SK-N-SH treated with all-trans-retinoic acid at 6 μM for 48 hours (cell line): Measurements from ENCODE around the gene RSRP1.
"Not testable (repeated sequence)": the region's sequence is repeated elsewhere in the genome, so short reads cannot be mapped to it uniquely, and the experiment has no call there.

ENCODE experiments used
- BACH2 ChIP-seq: fragments of 250-450 bp; sonication (Bioruptor Pico); IDR thresholded peaks from 2 replicates; pipeline ENCODE4 v1.9.0; 2021; ENCODE audit warnings: mild to moderate bottlenecking, borderline replicate concordance
- ESRRG ChIP-seq: fragments of 250-450 bp; sonication (Bioruptor Pico); IDR thresholded peaks from 2 replicates; pipeline ENCODE4 v1.6.1; 2021; ENCODE audit warnings: mild to moderate bottlenecking
- TCF4 ChIP-seq: fragments of 250-450 bp; sonication (Bioruptor Pico); IDR thresholded peaks from 2 replicates; pipeline ENCODE4 v1.8.0; 2021; ENCODE audit warnings: mild to moderate bottlenecking, moderate library complexity, borderline replicate concordance
- TOX ChIP-seq: fragments of 250-450 bp; sonication (Bioruptor Pico); IDR thresholded peaks from 2 replicates; pipeline ENCODE4 v1.8.0; 2021; ENCODE audit warnings: mild to moderate bottlenecking, moderate library complexity, borderline replicate concordance
- ZC3H10 ChIP-seq: fragments of 250-450 bp; sonication (Bioruptor Pico); IDR thresholded peaks from 2 replicates; pipeline ENCODE4 v1.5.1; 2021; ENCODE audit warnings: mild to moderate bottlenecking, moderate library complexity
- ZFP3 ChIP-seq: fragments of 250-450 bp; sonication (Bioruptor Pico); IDR thresholded peaks from 2 replicates; pipeline ENCODE4 v1.5.0; 2020; ENCODE audit warnings: mild to moderate bottlenecking, moderate library complexity
- ZNF565 ChIP-seq: fragments of 450-650 bp; formaldehyde crosslinking; conservative IDR thresholded peaks from 2 replicates; pipeline ENCODE4 v1.5.0; 2020; ENCODE audit warnings: low read depth, mild to moderate bottlenecking, moderate library complexity
- ZNF70 ChIP-seq: fragments of 450-650 bp; formaldehyde crosslinking; IDR thresholded peaks from 2 replicates; pipeline ENCODE4 v1.5.0; 2020; ENCODE audit warnings: mild to moderate bottlenecking, moderate library complexity
- TF ChIP-seq, protein P1 (sequence below): fragments of 250-450 bp; sonication (Bioruptor Pico); IDR thresholded peaks from 2 replicates; pipeline ENCODE4 v1.8.0; 2020; ENCODE audit warnings: mild to moderate bottlenecking, moderate library complexity, borderline replicate concordance

GRCh38 chr1:25288573-25289101 lies 41.4 kb upstream of the RSRP1 start:
- TF ChIP-seq ZNF70; TCF4 (CRISPR knock-in tag); BACH2 (CRISPR knock-in tag); ZC3H10 (CRISPR knock-in tag); ZNF565 (CRISPR knock-in tag); ESRRG (CRISPR knock-in tag); TOX (CRISPR knock-in tag); ZFP3 (CRISPR knock-in tag): not testable (repeated sequence)
- TF ChIP-seq, protein P1, sequence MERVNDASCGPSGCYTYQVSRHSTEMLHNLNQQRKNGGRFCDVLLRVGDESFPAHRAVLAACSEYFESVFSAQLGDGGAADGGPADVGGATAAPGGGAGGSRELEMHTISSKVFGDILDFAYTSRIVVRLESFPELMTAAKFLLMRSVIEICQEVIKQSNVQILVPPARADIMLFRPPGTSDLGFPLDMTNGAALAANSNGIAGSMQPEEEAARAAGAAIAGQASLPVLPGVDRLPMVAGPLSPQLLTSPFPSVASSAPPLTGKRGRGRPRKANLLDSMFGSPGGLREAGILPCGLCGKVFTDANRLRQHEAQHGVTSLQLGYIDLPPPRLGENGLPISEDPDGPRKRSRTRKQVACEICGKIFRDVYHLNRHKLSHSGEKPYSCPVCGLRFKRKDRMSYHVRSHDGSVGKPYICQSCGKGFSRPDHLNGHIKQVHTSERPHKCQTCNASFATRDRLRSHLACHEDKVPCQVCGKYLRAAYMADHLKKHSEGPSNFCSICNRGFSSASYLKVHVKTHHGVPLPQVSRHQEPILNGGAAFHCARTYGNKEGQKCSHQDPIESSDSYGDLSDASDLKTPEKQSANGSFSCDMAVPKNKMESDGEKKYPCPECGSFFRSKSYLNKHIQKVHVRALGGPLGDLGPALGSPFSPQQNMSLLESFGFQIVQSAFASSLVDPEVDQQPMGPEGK: not testable (repeated sequence)
